C4-2B (cell line): ENCODE results near the gene CHTOP.

Experiments used
- H3K27ac ChIP-seq: fragments of 450-650 bp; 2 replicates; pipeline ENCODE4 v1.5.1; 2017
- ZFX ChIP-seq: fragments of 450-650 bp; IDR thresholded peaks from 2 replicates; pipeline ENCODE4 v1.6.1; 2017
- TF ChIP-seq, protein P1 (sequence below): fragments of 450-650 bp; conservative IDR thresholded peaks from 2 replicates; pipeline ENCODE4 v1.5.1; 2017; ENCODE audit warnings: mild to moderate bottlenecking

CHTOP gene

DNA sequence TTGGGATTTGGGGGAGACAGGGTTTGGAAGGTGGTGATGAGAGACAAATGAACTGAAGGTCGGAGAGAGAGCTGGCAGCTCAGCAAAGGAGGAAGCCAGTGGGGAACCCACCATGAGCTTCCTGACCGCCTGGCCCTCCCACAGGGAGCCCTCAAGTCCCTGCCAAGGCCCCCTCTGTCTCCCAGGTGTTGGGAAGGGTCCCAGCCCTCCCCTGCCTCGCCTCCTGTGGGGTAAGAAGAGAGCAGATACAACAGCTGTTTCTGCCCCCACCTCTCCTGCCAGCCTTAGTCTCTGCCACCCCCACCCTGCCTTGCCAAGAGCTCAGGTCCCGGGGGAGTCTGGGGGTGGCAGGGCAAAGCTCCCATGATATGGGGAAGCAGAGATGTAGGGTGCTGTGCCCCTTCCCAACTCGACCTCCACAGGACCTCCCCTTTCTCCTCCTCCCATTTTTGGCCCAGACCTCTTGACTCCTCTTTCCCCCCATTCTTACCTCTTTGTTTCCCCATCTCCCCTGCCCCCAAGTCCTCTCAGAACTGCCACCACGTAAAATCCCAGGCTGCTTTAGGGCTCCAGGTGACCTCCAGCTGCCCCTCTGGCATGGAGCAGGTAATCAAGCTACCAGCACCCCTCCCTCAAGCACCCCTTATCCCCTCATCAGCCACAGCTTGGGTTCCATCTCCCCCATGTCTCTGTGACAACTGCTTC is 5.1 kb upstream of the CHTOP start:
- TF ChIP-seq, protein P1, sequence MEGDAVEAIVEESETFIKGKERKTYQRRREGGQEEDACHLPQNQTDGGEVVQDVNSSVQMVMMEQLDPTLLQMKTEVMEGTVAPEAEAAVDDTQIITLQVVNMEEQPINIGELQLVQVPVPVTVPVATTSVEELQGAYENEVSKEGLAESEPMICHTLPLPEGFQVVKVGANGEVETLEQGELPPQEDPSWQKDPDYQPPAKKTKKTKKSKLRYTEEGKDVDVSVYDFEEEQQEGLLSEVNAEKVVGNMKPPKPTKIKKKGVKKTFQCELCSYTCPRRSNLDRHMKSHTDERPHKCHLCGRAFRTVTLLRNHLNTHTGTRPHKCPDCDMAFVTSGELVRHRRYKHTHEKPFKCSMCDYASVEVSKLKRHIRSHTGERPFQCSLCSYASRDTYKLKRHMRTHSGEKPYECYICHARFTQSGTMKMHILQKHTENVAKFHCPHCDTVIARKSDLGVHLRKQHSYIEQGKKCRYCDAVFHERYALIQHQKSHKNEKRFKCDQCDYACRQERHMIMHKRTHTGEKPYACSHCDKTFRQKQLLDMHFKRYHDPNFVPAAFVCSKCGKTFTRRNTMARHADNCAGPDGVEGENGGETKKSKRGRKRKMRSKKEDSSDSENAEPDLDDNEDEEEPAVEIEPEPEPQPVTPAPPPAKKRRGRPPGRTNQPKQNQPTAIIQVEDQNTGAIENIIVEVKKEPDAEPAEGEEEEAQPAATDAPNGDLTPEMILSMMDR = no peak
- no peak for TF ChIP-seq ZFX
- no peak overlapping the region; the same call in 1 of the 2 replicates for H3K27ac ChIP-seq

DNA sequence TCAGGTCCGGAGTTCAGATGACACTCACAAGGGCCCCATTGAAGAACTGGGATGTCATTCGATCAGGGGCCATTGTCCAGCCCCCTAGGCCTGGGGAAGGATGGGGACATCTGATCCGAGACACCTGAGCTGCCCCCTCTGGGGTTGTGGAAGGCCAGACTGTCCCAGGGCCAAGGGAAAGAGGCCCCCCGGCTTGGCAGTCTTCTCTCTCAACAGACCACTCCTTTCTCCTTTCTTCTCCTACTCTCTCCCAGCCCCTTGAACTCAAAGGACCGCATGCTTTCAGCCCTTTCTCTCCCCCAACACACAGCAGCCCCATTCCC is 4.6 kb upstream of the CHTOP start:
- no peak overlapping the region for H3K27ac ChIP-seq

DNA sequence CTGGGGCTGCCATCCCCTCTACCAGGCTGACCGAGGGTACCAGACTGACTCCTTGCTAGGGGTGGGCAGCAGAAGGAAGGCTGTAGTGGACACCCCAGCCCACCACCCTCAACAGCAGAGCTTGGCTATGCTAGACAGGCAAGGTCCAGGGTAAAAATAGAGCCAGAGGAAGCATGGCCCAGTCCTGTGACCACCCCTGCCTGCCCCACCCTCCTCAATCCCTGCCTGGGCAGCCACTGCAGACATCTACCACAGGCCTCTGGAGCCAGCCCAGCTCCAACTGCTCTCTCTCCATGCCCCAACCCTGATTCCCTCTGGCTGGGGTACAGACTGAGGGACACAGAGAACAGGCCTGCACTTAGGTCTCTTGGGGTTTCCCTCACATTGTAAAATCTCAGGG is 3.9 kb upstream of the CHTOP start:
- no peak overlapping the region for H3K27ac ChIP-seq
- TF ChIP-seq, protein P1 = no peak
- no peak for TF ChIP-seq ZFX

More for the DNA sequence above, 4.6 kb upstream of the CHTOP start:
- no peak for TF ChIP-seq ZFX
- TF ChIP-seq, protein P1 = no peak

DNA sequence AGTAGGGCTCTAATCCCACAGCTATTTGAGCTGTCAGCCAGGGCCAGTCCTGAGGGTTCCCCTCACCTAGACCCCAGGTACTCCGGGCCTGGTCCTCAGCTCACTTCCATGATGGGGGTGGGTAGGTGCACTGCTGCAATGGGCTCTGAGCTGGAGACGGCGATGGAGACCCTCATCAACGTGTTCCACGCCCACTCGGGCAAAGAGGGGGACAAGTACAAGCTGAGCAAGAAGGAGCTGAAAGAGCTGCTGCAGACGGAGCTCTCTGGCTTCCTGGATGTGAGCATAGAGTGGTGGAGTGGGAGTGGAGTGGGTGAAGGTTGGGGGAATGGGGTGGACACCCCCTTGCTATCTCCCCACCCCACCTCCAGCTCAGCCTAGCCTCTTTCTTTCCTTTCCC is 3.5 kb upstream of the CHTOP start:
- no peak for TF ChIP-seq ZFX
- TF ChIP-seq, protein P1 = no peak
- no peak overlapping the region for H3K27ac ChIP-seq

DNA sequence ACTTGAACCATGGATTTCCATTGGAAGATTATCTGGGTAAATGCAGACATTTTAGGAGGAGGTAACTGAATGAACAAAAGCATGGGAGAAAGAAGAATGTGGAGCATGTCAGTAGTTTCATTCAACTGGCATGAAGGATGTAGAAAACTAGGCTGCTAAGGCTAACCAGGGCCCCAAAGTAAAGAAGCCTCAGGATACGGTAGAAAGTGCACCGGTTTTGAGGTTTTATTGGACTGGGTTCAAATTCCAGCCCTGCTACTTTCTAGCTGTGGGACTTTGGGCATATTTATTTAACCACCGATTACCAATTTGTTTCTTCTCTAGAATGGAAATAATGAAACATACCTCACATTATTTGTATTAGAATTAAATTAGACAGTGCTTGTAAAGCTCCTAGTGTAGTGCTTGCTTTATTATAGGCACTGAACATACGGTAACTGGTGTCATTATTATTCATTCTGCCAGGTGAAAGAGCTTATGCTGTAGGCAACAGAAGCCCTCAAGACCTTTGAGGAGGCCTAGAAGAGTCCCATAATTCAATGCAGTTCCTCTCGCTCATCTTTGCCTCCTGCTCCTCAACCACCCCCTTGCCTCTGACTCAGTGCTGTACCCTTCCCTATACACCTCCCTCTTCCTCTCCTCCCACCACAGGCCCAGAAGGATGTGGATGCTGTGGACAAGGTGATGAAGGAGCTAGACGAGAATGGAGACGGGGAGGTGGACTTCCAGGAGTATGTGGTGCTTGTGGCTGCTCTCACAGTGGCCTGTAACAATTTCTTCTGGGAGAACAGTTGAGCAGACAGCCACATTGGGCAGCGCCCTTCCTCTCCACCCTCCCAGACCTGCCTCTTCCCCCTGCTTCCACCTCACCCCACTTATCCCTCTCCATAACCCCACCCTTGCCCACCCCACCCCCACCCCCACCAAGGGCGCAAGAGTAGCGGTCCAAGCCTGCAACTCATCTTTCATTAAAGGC is 2.5 kb upstream of the CHTOP start:
- no peak overlapping the region for H3K27ac ChIP-seq
- TF ChIP-seq, protein P1 = no peak
- TF ChIP-seq ZFX = no peak

DNA sequence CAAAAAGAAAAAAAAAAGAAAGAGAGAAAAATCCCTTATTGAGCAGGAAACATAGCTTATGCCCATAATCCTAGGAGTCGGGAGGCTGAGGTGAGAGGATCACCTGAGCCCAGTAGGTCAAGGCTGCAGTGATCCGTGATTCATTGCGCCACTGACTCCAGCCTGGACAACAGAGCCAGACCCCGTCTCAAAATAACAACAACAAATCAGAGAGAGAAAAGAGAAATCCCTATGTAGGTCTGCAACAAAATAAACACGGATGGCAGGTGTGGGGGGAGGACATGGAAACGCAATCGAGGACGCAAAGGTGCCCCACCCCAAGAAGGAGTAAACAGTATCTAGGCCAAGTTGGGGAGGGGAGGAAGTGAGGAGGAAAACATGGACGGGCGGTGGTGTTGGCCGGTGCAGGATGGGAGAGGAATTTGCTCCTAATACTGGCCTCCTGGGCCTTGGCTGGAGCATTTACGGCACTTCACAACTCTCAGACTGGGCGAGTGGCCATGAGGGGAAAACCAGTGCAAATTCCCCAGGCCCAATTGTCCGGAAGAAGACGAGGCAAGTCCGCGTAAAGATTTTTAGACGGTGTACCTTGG is 609 bp upstream of the CHTOP start:
- TF ChIP-seq ZFX = no peak
- TF ChIP-seq, protein P1 = no peak
- H3K27ac ChIP-seq = peak overlapping the region; percentile 97

DNA sequence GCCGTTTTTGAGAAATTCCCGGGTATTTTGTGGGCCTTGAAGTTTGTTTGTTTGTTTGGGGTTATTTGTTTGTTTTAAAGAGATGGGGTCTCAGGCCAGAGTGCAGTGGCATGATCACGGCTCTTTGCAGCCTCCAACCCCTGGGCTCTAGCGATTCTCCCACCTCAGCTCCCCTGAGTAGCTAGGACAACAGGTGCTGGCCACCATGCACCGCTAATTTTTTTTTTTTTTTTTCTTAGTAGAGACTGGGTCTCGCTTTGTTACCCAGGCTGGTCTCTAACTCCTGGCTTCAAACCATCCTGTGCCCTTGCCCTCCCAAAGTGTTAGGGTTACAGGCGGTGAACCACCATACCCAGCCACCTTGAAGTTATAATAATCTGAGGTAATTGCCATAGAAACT is 2.0 kb downstream of the CHTOP start:
- H3K27ac ChIP-seq = no peak overlapping the region; the same call in 1 of the 2 replicates
- no peak for TF ChIP-seq ZFX
